GM12864 (cell line): Measurements from ENCODE around the gene ZDHHC14.

ENCODE experiments used
- DNase-seq: peaks from one replicate; pipeline ENCODE4 v3.0.0-alpha.2; 2011; ENCODE audit warnings: low read depth
- H3K4me3 ChIP-seq: 2 replicates; pipeline ENCODE4 v1.5.1; 2011; ENCODE audit warnings: mild to moderate bottlenecking, low read depth, low read length, control low read depth
- CTCF ChIP-seq: IDR thresholded peaks from 2 replicates; pipeline ENCODE4 v1.5.1; 2011; ENCODE audit warnings: low read depth, mild to moderate bottlenecking, moderate library complexity, low read length, control low read depth, inconsistent platforms; ENCODE audit errors: missing control alignments

ZDHHC14 gene

GRCh38 chr6:157659536-157660271 is 278.7 kb downstream of the ZDHHC14 start:
- no peak for DNase-seq
- no peak for TF ChIP-seq CTCF
- no peak overlapping the region for H3K4me3 ChIP-seq

- no peak overlapping the region for H3K4me3 ChIP-seq
- no peak for TF ChIP-seq CTCF
- DNase-seq, result no peak
These were observed 279.4 kb downstream of the ZDHHC14 start for GRCh38 chr6:157660414-157660813.

- DNase-seq, result no peak
- TF ChIP-seq CTCF, result no peak
- H3K4me3 ChIP-seq, result no peak overlapping the region
These were observed 280.7 kb downstream of the ZDHHC14 start for GRCh38 chr6:157661652-157662051.

- DNase-seq, result no peak
- no peak for TF ChIP-seq CTCF
- no peak overlapping the region for H3K4me3 ChIP-seq
These were observed 282.3 kb downstream of the ZDHHC14 start for GRCh38 chr6:157663261-157663660.

- no peak for TF ChIP-seq CTCF
- DNase-seq, result no peak
- H3K4me3 ChIP-seq, result no peak overlapping the region
These were observed 284.2 kb downstream of the ZDHHC14 start for GRCh38 chr6:157665180-157665579.

- no peak for TF ChIP-seq CTCF
- no peak overlapping the region for H3K4me3 ChIP-seq
- DNase-seq, result no peak
These were observed 285.7 kb downstream of the ZDHHC14 start for GRCh38 chr6:157666729-157667128.

- TF ChIP-seq CTCF, result peak; percentile 75
- DNase-seq, result peak; percentile 15
- H3K4me3 ChIP-seq, result no peak overlapping the region
These were observed 286.4 kb downstream of the ZDHHC14 start for GRCh38 chr6:157667211-157668008.
